WTC11 (cell line): Measurements from ENCODE around the gene PANK3.

Source experiments
- CREM ChIP-seq: sonication (generic); formaldehyde crosslinking; IDR thresholded peaks from 2 replicates; pipeline ENCODE4 v1.8.1; 2022; ENCODE audit warnings: mild to moderate bottlenecking, missing genetic modification reagents, moderate library complexity
- E2F1 ChIP-seq: sonication (generic); formaldehyde crosslinking; IDR thresholded peaks from 2 replicates; pipeline ENCODE4 v1.8.0; 2022; ENCODE audit warnings: mild to moderate bottlenecking, missing genetic modification reagents
- ELF4 ChIP-seq: sonication (generic); formaldehyde crosslinking; IDR thresholded peaks from 2 replicates; pipeline ENCODE4 v1.8.1; 2022; ENCODE audit warnings: low read depth, mild to moderate bottlenecking, moderate library complexity, missing genetic modification reagents
- GABPB1 ChIP-seq: sonication (generic); formaldehyde crosslinking; IDR thresholded peaks from 2 replicates; pipeline ENCODE4 v1.8.1; 2023; ENCODE audit warnings: mild to moderate bottlenecking, missing genetic modification reagents
- HMGXB4 ChIP-seq: sonication (generic); formaldehyde crosslinking; IDR thresholded peaks from 2 replicates; pipeline ENCODE4 v1.8.1; 2023; ENCODE audit warnings: mild to moderate bottlenecking, moderate library complexity, missing genetic modification reagents
- MAX ChIP-seq: sonication (generic); formaldehyde crosslinking; IDR thresholded peaks from 2 replicates; pipeline ENCODE4 v1.8.0; 2022; ENCODE audit warnings: mild to moderate bottlenecking, missing genetic modification reagents
- NFYB ChIP-seq: sonication (generic); formaldehyde crosslinking; conservative IDR thresholded peaks from 2 replicates; pipeline ENCODE4 v1.8.0; 2022; ENCODE audit warnings: low read depth, missing genetic modification reagents
- PRRX2 ChIP-seq: fragments of 250-450 bp; sonication (Bioruptor Pico); IDR thresholded peaks from 2 replicates; pipeline ENCODE4 v1.8.0; 2021; ENCODE audit warnings: mild to moderate bottlenecking
- TF ChIP-seq, protein P1 (sequence below): fragments of 200-600 bp; IDR thresholded peaks from 2 replicates; pipeline ENCODE4 v1.8.0; 2022; ENCODE audit warnings: antibody characterized with exemption
- TF ChIP-seq, protein P2 (sequence below): sonication (generic); formaldehyde crosslinking; IDR thresholded peaks from 2 replicates; pipeline ENCODE4 v1.8.0; 2023; ENCODE audit warnings: mild to moderate bottlenecking, missing genetic modification reagents
- TF ChIP-seq, protein P3 (sequence below): sonication (generic); formaldehyde crosslinking; IDR thresholded peaks from 2 replicates; pipeline ENCODE4 v1.8.0; 2022; ENCODE audit warnings: mild to moderate bottlenecking, missing genetic modification reagents

DNA sequence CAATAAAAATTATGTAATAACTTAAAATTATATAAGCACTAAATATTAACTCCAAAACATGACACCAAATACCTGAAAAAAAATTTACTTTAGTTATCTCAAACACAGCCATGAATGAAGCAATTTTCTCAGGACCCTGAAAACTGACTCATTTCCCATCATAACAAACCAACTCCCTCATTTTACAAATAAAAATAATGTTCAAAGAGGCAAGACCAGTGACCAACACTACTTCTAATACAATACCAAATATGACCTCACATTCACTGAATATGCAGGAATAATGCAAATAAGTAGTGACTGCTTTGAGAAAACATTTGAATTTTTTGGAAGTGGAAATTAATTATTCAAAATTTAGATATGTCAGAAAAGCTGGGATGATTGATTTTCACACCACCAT is 28.5 kb downstream of the PANK3 start:
- TF ChIP-seq NFYB (CRISPR knock-in tag) (no peak), GABPB1 (CRISPR knock-in tag) (no peak), ELF4 (no peak), HMGXB4 (CRISPR knock-in tag) (no peak), PRRX2 (no peak), E2F1 (CRISPR knock-in tag) (no peak), MAX (CRISPR knock-in tag) (no peak), CREM (CRISPR knock-in tag) (no peak)
- TF ChIP-seq, protein P1, sequence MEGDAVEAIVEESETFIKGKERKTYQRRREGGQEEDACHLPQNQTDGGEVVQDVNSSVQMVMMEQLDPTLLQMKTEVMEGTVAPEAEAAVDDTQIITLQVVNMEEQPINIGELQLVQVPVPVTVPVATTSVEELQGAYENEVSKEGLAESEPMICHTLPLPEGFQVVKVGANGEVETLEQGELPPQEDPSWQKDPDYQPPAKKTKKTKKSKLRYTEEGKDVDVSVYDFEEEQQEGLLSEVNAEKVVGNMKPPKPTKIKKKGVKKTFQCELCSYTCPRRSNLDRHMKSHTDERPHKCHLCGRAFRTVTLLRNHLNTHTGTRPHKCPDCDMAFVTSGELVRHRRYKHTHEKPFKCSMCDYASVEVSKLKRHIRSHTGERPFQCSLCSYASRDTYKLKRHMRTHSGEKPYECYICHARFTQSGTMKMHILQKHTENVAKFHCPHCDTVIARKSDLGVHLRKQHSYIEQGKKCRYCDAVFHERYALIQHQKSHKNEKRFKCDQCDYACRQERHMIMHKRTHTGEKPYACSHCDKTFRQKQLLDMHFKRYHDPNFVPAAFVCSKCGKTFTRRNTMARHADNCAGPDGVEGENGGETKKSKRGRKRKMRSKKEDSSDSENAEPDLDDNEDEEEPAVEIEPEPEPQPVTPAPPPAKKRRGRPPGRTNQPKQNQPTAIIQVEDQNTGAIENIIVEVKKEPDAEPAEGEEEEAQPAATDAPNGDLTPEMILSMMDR = no peak
- TF ChIP-seq, protein P2, sequence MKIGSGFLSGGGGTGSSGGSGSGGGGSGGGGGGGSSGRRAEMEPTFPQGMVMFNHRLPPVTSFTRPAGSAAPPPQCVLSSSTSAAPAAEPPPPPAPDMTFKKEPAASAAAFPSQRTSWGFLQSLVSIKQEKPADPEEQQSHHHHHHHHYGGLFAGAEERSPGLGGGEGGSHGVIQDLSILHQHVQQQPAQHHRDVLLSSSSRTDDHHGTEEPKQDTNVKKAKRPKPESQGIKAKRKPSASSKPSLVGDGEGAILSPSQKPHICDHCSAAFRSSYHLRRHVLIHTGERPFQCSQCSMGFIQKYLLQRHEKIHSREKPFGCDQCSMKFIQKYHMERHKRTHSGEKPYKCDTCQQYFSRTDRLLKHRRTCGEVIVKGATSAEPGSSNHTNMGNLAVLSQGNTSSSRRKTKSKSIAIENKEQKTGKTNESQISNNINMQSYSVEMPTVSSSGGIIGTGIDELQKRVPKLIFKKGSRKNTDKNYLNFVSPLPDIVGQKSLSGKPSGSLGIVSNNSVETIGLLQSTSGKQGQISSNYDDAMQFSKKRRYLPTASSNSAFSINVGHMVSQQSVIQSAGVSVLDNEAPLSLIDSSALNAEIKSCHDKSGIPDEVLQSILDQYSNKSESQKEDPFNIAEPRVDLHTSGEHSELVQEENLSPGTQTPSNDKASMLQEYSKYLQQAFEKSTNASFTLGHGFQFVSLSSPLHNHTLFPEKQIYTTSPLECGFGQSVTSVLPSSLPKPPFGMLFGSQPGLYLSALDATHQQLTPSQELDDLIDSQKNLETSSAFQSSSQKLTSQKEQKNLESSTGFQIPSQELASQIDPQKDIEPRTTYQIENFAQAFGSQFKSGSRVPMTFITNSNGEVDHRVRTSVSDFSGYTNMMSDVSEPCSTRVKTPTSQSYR (CRISPR knock-in tag) = no peak
- TF ChIP-seq, protein P3, sequence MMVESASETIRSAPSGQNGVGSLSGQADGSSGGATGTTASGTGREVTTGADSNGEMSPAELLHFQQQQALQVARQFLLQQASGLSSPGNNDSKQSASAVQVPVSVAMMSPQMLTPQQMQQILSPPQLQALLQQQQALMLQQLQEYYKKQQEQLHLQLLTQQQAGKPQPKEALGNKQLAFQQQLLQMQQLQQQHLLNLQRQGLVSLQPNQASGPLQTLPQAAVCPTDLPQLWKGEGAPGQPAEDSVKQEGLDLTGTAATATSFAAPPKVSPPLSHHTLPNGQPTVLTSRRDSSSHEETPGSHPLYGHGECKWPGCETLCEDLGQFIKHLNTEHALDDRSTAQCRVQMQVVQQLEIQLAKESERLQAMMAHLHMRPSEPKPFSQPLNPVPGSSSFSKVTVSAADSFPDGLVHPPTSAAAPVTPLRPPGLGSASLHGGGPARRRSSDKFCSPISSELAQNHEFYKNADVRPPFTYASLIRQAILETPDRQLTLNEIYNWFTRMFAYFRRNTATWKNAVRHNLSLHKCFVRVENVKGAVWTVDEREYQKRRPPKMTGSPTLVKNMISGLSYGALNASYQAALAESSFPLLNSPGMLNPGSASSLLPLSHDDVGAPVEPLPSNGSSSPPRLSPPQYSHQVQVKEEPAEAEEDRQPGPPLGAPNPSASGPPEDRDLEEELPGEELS = no peak
